ENCODE data around the gene TUBGCP5.

TUBGCP5 gene

DNA sequence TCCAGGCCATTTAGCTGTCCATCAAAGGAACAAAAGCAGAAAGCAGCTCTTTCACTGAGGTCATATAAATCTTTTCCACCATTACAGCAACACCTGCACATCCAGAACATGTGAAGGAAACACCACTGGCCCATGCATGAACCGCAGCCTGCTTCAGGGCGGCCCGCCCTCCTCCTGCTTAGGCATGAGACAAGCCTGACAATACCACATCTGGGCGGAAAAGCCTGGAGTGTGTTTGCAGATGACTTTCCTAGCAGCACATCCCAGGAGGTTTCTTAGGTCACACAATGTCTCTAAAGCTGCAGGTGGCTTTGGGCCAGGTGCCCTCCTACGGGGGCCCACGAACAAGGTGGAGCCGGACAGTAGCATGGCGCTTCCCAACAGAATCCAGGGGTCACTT is 78.8 kb downstream of the TUBGCP5 start:
- ChIA-PET CTCF (no interaction called here), POLR2A (interaction anchor here (0.8 kb wide), 1 partner anchor 19 kb away, joined by 3 read pairs; no protein-coding TSS in a partner anchor)
- no peak for DNase-seq (ENCODE audit: extremely low spot score)
- TF ChIP-seq, protein P1, sequence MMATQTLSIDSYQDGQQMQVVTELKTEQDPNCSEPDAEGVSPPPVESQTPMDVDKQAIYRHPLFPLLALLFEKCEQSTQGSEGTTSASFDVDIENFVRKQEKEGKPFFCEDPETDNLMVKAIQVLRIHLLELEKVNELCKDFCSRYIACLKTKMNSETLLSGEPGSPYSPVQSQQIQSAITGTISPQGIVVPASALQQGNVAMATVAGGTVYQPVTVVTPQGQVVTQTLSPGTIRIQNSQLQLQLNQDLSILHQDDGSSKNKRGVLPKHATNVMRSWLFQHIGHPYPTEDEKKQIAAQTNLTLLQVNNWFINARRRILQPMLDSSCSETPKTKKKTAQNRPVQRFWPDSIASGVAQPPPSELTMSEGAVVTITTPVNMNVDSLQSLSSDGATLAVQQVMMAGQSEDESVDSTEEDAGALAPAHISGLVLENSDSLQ (IDR thresholded peaks at IDR 0.05), result no peak
- no peak for TF ChIP-seq LEF1 (IDR thresholded peaks at IDR 0.05; ENCODE audit: borderline replicate concordance)
- TF ChIP-seq FOXM1 (IDR thresholded peaks at IDR 0.05; ENCODE audit: borderline replicate concordance), result no peak
- no peak for TF ChIP-seq ARNT (IDR thresholded peaks at IDR 0.05)

DNA sequence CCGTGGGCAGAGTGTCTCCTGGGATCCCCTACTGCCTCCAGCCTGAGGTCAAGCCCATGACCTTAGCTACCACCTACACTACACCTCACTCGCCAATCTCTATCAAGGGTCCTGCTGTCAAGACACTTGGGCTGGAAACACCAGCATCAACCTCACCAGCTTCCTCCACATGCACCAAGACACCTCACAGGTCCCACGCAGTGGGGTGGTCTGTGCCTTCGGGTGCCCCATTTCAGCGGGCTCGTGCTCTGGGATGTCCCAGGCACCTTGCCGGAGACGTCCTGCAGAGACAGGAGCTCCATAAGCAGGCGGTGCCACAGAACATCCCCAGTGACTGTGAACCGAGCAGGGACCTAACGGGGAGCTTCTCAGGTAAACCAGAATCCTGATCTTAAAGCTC is 79.2 kb downstream of the TUBGCP5 start:
- ChIA-PET POLR2A (interaction anchor here (0.8 kb wide), 1 partner anchor 19 kb away, joined by 3 read pairs; no protein-coding TSS in a partner anchor), CTCF (no interaction called here)
- no peak for DNase-seq (ENCODE audit: extremely low spot score)
- no peak for TF ChIP-seq L3MBTL2 (conservative IDR thresholded peaks at IDR 0.05)

DNA sequence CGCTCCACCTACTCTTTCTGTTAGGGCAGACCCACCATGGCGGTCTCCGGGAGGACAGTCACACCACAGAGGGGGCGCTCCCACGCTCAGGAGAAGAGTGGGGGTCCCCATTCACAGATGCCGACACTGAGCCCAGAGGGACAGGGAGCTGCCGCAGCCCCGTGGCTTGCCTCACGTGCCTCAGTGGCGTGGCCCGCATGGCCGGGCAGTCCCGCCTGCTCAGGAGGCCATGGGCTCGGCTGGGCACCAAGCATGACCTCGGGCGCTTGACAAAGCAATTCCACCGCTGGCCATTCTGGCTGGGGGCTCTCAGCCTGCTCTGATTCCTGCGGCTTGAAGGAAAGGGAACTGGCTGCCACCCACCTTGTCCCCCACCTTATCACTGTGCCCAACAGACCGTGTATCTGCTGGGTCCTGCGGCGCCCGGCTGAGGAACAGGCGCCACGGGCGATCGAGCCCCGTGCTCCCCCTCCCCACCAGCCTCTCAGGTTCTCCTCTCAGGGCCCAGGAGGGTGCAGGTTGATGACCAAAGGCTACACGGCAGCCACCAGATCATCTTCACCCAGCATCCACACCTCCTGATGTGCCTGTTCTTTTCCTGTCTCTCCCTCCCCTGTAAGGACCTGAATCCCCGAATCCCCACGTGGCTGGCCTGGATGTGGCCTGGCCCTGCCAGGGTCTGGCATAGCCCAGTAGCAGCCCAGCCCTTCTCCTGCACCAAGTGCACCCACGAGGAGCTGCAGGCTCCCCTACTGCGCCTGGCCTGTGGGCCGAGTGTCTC is 79.9 kb downstream of the TUBGCP5 start:
- DNase-seq (ENCODE audit: extremely low spot score), result no peak
- POLR2A ChIA-PET, result interaction anchor here (0.8 kb wide), 1 partner anchor 20 kb away, joined by 3 read pairs; no protein-coding TSS in a partner anchor

DNA sequence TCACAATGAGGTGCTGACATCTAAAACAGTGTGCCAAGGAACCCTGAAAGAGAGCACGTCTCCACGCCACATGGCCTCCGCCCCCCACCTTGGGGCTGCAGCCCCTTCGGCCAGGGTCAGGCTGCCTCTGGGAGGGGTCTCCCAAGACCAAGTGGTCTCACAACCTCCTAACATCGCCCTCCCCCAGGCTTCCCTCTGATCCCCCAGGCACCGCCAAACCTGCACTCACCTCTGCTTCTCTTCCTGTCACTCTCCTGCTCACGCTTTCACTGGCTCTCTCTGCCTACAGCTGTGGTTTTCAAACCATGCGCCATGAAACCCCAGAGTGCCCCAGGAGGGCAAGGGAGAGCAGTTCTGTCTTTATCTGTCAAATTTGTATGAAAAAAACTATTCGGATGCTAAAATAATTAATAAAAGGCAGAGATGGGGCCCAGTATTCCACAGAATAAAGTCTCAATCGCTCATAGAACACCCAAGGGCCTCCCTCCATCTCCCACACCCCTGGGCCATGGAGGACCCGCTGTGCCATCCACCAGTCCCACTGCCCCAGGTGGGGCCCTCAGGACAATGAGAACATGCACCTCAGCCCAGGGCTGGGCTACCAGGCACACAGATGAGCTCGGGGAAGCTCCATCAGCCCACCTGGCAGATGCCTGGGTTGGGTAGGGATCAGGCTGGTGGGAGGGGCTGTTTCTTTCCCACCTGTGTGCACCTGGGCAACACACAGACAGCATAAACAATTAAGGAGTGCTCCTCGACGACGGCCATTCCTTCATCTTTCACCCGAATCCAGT is 80.7 kb downstream of the TUBGCP5 start:
- no peak for TF ChIP-seq BHLHE40 (IDR thresholded peaks at IDR 0.05; ENCODE audit: borderline replicate concordance)
- TF ChIP-seq SP1 (IDR thresholded peaks at IDR 0.05), result no peak
- TF ChIP-seq SUZ12 (IDR thresholded peaks at IDR 0.05), result no peak
- no peak for TF ChIP-seq CTBP1 (IDR thresholded peaks at IDR 0.05; ENCODE audit: borderline replicate concordance)
- TF ChIP-seq FOXM1 (IDR thresholded peaks at IDR 0.05; ENCODE audit: borderline replicate concordance), result no peak
- no peak for TF ChIP-seq TARDBP (IDR thresholded peaks at IDR 0.05)
- TF ChIP-seq FOXK2 (IDR thresholded peaks at IDR 0.05), result no peak
- TF ChIP-seq L3MBTL2 (conservative IDR thresholded peaks at IDR 0.05), result no peak
- TF ChIP-seq HDGF (IDR thresholded peaks at IDR 0.05; ENCODE audit: borderline replicate concordance), result no peak
- TF ChIP-seq, protein P1 (IDR thresholded peaks at IDR 0.05), result no peak
- no peak for TF ChIP-seq ELF4 (IDR thresholded peaks at IDR 0.05)
- no peak for TF ChIP-seq NFRKB (IDR thresholded peaks at IDR 0.05)
- no peak for TF ChIP-seq ZNF384 (IDR thresholded peaks at IDR 0.05)
- ChIA-PET POLR2A (no interaction called here), CTCF (no interaction called here)
- no peak for DNase-seq (ENCODE audit: extremely low spot score)

More for the DNA sequence above, 79.9 kb downstream of the TUBGCP5 start:
- CTCF ChIA-PET, result no interaction called here
- TF ChIP-seq TARDBP (IDR thresholded peaks at IDR 0.05) (no peak), LEF1 (IDR thresholded peaks at IDR 0.05; ENCODE audit: borderline replicate concordance) (no peak), ELF4 (IDR thresholded peaks at IDR 0.05) (no peak), L3MBTL2 (conservative IDR thresholded peaks at IDR 0.05) (no peak), CTBP1 (IDR thresholded peaks at IDR 0.05; ENCODE audit: borderline replicate concordance) (no peak), SUZ12 (IDR thresholded peaks at IDR 0.05) (no peak), SP1 (IDR thresholded peaks at IDR 0.05) (no peak), NFRKB (IDR thresholded peaks at IDR 0.05) (no peak), BHLHE40 (IDR thresholded peaks at IDR 0.05; ENCODE audit: borderline replicate concordance) (no peak), HDGF (IDR thresholded peaks at IDR 0.05; ENCODE audit: borderline replicate concordance) (no peak), ARNT (IDR thresholded peaks at IDR 0.05) (no peak), FOXA1 (IDR thresholded peaks at IDR 0.05) (no peak)
- TF ChIP-seq, protein P1 (IDR thresholded peaks at IDR 0.05), result no peak

DNA sequence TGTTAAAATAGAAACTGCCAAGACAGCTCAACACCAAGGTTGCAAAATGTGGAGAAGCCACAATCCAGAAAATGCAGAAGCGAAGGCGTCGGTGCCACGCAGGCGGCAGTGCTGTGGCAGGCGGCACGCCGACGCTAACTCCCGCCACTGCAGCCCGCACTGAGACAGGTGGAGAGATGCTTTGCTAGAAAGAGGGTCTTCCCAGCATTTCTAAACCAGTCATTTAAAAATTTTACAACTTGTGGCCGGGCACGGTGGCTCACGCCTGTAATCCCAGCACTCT is 82.5 kb downstream of the TUBGCP5 start:
- no peak for TF ChIP-seq FOXM1 (IDR thresholded peaks at IDR 0.05; ENCODE audit: borderline replicate concordance)
- no peak for TF ChIP-seq TARDBP (IDR thresholded peaks at IDR 0.05)
- TF ChIP-seq, protein P1 (IDR thresholded peaks at IDR 0.05), result no peak
- TF ChIP-seq LEF1 (IDR thresholded peaks at IDR 0.05; ENCODE audit: borderline replicate concordance), result no peak
- TF ChIP-seq ARNT (IDR thresholded peaks at IDR 0.05), result no peak
- TF ChIP-seq BHLHE40 (IDR thresholded peaks at IDR 0.05; ENCODE audit: borderline replicate concordance), result no peak
- no peak for TF ChIP-seq ELF4 (IDR thresholded peaks at IDR 0.05)
- ChIA-PET CTCF (no interaction called here), POLR2A (no interaction called here)
- no peak for DNase-seq (ENCODE audit: extremely low spot score)

All from HEK293T (cell line).